Hematopoietic multipotent progenitor cell (in vitro differentiated cells): ENCODE measurements around the gene TMPRSS2. TPM values are rescaled to one million over a fixed set of nuclear protein-coding genes. Genes with fewer than 3 reads are reported as not detected.
"Not testable (repeated sequence)": the region's sequence is repeated elsewhere in the genome, so short reads cannot be mapped to it uniquely, and the experiment has no call there.

ENCODE experiments used
- DNase-seq, 3 donors: peaks; one replicate each; pipeline ENCODE4 v3.0.0-alpha.2; 2011 to 2015; ENCODE audit warnings: low read depth in 2 of 3, low spot score in 2 of 3
- small RNA-seq: library from RNA; depleted of rRNA; stranded (forward); fragments of <200 nt; gene quantifications from one replicate; pipeline ENCODE3, GENCODE V24; 2012
- total RNA-seq: library from RNA; depleted of rRNA; stranded (reverse); fragments of >200 nt; gene quantifications from one replicate; pipeline ENCODE4 v1.2.3, GENCODE V29; 2012

TMPRSS2 gene
- total RNA-seq, 1 donor, result not detected

DNA sequence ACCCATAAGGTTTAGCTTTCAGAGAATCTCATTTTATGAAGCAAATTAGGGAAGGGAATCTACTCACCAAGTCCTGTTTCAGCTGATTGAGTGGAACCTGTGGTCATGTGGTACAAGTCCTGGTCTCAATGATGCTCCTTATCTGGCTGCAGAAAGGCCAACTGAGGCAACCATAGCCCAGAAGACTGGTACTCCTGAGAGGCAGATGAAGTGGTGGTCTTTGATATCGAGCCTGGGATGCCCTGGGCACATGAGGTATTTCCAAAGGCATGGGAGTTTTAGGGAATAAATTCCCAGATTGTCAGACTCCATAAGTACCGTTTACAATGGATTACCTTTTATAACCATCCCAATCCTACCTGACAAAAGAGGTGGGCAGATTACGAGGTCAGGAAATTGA, 78.7 kb downstream of the TMPRSS2 start:
- DNase-seq, result no peak

DNA sequence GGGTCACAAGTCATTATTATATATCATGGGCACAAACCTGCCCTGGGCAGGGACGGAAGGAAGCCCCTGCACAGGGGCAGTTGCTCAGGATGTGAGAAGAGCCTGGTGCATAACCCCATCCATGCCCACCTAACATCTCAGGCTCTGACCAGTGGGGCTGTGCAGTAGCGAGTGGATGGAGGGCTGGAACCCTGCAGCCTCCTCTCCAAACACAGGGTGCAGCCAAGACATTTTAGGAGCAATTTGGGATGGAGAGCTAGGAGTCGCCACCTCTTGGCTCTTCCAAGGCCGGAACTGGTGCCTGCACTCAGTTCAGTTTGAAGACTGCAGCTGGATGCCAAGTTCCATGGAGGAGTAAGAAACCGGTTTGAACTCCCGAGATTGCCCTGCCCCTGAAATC, 79.1 kb downstream of the TMPRSS2 start:
- no peak for DNase-seq

DNA sequence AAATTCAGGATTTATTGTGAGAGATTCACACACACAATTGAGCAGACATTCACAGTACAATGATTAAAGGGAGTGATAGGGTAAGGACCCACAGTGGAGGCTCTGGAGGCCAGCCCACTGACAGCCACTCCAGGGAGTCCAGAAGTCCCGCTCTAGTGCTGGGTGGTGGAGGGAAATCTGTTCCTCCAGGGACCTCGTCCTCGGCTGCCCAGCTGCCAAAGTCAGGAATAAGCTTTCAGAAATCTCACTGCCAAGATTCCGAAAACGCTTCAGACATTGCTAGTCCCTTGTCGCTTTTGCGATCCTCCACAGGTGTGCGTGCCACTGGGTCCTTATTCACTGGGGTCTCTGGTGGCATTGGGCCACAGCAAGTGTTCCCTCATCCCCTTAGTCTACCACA, 79.6 kb downstream of the TMPRSS2 start:
- no peak for DNase-seq

DNA sequence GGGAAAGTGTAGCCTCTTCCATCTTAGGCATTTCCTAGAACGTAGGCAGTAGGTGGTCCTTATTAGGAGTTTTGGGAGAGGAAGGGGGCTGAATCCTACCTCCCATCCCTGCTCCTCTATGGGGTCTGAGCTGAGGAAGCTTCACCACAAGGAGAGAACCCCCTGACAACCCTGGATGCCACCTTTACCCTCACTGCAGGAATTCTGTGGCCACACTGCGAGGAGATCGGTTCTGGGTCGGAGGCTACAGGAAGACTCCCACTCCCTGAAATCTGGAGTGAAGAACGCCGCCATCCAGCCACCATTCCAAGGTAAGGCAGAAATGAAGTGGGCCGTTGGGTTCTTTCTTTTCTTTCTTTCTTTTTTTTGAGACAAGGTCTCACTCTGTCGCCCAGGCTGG, 80.4 kb downstream of the TMPRSS2 start:
- no peak for DNase-seq

DNA sequence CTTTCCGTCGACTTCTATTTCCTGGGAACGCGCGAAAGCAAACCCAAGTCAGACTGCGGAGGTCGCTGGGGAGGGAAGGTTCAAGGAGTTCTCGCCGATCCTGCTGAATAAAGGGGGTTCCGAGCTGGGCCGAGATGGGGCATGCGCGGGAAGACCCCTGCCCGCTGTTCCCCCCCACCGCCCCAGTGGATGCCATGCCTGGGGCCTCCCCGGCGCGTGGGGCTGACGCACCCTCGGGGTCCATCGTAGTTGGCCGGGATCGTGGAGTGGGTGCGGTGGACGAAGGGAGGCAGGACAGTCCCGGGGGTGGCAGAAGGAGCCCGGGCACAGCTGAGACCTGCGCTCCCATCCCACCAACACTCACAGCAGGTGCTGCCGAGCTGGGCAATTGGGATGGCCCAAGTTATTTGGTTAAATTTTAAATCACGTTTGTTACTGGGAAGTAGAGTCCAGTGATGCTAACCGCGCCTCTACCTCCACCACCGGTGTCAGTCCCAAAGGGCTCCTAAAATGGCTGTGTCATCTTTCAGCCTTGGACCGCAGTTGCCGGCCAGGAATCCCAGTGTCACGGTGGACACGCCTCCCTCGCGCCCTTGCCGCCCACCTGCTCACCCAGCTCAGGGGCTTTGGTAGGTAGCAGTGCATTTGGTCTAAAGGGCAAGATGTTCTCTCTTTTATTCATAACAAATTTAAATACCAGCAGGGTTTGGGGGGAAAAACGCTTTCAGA, 81.1 kb downstream of the TMPRSS2 start:
- no peak for DNase-seq

DNA sequence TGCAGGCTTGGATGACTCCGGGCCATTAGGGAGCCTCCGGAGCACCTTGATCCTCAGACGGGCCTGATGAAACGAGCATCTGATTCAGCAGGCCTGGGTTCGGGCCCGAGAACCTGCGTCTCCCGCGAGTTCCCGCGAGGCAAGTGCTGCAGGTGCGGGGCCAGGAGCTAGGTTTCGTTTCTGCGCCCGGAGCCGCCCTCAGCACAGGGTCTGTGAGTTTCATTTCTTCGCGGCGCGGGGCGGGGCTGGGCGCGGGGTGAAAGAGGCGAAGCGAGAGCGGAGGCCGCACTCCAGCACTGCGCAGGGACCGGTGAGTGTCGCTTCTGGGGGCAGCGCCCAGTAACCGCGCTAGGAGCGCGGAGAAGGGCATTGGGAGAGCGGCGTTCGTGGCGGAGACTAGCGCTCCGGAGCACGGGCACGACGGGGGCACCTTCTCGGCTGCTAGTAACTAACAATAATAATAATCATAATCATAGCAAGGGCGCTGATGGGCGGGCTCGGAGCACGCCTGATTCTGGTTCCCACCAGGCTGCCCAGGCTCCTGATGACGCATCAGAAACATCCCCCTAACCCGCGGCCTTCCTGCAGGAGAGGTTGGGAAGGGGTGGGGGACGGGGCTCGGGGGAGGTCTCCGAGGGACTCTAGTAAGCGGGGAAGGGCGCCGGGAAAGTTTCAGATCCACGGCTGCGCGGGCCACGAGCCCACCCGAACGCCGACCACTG, 81.8 kb downstream of the TMPRSS2 start, which contains the start of gene MX1:
TSS of gene MX1 (plus strand) at position 286 of the 722 bp plus-strand sequence. CDS start 5,832 bp downstream, outside the sequence.
- DNase-seq, result peak; percentile 65 to 89 (median 72)

DNA sequence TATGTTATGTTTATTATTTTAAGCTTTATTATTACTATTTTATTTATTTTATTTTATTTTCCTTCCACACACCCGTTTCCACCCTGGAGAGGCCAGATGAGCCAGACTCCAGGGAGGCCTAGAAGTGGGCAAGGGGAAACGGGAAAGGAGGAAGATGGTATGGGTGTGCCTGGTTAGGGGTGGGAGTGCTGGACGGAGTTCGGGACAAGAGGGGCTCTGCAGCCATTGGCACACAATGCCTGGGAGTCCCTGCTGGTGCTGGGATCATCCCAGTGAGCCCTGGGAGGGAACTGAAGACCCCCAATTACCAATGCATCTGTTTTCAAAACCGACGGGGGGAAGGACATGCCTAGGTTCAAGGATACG, 82.4 kb downstream of the TMPRSS2 start:
- no peak for DNase-seq

DNA sequence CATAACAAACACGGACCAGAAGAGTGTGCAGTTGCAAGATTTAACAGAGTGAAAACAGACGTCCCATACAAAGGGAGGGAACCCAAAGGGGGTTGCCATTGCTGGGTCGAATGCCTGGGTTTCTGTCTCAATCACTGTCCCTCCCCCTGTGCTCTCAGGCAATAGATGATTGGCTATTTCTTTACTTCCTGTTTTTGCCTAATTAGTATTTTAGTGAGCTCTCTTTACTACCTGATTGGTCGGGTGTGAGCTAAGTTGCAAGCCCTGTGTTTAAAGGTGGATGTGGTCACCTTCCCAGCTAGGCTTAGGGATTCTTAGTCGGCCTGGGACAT, 84.7 kb downstream of the TMPRSS2 start:
- DNase-seq, result not testable (repeated sequence)

DNA sequence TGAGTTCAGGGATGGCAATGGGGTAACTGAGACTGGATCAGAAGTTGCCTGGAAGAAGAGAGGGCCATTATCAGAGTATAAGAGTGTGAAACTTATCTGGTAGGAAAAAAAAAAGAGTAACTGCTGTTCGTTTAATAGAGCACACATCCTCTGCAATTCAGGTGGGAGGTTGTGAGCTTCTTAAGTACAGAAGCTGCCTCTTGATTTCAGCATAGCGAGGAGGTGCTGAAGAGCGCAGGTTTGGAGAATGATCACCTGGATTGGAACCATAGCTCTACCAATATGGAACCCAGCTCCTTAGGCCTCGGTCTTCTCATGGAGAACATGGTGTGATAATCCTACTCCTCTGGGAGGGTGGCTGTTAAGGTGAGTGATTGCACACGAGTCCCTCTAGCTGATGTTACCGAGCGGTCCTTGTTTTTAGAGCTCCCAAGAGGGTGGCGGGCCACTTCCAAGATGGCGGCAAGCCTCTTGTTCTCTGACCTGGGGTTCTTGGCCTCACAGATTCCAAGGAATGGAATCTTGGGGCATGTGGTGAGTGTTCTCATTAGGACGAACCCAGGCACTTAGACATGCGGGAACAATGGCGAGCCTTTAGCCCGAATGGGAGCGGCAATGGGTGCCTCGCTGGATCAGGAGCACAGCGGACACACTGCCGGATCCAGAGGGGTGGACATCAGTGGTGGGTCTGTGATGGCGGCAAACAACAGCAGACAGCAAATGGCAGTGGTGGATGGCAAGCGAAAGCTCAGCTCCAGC, 85.2 kb downstream of the TMPRSS2 start:
- no peak for DNase-seq

DNA sequence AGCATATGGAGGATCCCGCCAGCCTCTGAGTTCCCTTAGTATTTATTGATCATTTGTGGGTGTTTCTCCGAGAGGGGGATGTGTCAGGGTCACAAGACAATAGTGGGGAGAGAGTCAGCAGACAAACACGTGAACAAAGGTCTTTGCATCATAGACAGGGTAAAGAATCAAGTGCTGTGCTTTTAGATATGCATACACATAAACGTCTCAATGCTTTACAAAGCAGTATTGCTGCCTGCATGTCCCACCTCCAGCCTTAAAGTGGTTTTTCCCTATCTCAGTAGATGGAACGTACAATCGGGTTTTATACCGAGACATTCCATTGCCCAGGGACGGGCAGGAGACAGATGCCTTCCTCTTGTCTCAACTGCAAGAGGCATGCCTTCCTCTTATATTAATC, 87.0 kb downstream of the TMPRSS2 start:
- not testable (repeated sequence) for DNase-seq

DNA sequence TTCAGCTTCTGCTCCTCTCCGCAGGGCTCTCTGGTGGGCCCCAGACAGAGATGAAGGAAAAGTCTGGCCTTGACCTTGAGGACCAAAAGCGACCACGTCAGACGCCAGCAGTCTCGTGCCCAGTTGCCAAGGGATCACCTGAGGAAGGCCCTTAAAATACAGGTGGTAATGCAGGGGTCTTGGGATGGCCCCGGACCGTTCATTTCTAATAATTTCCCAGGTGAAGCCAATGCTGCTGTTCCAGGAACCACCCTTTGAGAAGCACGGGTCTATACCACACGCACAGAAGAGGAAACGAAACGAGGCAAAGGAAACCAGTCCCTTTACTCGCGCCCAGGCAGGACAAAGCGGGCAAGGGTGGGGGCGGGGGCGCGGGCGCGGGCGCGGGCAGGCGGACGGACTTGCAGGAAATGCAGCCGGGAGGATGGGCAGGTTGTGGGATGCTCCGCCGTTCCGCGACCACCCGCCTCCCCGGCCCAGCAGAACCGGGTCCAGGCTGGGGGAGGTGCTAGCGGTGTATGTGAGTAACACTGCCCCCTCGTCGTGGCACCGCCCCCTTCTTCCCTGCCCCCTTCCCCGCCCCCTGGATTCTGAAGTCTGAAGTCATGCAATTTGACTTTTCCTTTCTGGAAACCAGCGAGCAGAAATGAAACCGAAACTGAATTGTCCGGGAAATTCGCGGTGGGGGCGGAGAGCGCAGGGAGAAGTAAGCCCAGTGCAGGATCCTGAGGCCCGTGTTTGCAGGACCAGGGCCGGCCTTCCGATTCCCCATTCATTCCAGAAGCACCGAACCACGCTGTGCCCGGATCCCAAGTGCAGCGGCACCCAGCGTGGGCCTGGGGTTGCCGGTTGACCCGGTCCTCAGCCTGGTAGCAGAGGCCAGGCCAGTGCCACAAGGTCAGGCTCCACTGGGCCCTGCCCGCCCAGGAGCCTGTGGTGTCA, 87.8 kb downstream of the TMPRSS2 start:
- DNase-seq, result peak in 2 of 3 donors; percentile 62 to 65

DNA sequence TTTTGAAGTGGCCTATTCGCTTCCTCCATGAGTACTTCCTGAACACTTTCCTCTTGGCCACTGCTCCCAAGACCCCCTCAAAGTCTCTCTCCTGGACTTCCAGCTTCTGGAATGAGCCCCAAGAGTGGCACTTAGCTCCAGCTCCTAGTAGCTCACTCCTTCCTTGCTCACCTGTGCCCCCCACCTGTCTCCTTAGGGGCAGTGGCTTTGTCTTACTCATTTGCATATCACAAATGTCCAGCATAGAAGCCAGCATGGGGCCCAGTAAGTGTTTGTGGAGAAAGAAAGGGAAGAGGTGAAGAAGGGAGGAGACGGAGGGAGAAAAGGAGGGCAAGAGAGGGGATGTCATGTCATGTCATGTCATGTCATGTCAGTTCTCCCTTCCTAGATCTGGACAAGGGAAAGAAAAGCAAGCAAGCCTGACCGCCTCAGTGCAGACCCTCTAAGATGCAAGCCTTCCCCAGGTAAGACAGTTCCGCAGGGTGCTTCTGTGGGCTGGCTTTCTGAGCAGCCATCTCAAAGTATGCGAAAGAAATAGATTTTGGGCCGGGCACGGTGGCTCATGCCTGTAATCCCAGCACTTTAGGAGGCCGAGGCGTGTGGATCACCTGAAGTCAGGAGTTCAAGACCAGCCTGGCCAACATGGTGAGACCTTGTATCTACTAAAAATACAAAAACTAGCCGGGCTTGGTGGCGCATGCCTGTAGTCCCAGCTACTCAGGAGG, 88.8 kb downstream of the TMPRSS2 start:
- DNase-seq, result no peak

DNA sequence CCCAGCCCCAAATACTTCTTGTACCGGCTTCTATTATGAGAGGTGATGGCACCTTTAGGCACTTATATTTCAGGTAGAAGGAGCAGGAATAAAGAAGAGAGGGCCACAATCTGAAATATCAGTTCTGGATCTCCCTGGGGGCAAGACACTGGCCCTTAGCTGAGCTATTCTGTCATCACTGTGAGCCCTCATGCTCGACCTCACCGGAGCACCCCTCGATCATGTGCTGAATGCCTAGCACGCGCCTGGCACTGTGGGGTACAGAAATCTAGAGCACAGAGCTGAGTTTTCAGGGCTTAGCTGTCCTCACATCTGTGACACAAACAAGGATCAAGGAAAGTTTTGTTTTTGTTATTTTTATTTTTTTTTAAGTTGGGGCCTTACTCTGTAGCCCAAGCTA, 89.6 kb downstream of the TMPRSS2 start:
- DNase-seq, result no peak

DNA sequence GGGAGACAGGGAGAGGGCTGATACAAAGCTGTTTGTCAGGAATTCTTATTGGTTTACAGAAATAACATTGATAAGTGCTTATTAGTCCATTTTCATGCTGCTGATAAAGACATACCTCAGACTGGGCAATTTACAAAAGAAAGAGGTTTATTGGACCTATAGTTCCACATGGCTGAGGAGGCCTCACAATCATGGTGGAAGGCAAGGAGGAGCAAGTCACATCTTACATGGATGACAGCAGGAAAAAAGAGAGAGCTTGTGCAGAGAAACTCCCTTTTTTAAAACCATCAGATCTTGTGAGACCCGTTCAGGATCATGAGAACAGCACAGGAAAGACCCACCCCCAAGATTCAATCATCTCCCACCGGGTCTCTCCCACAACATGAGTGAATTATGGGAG, 90.5 kb downstream of the TMPRSS2 start:
- not testable (repeated sequence) for DNase-seq

Small RNA genes lying within 50 kb of the gene (small RNA-seq; reads per million reads assigned to genes)
- gene RF00421, result not detected

Other genes with a start within 250 kb of the TMPRSS2 start
- under 0.01 TPM for gene FAM3B, start 191.4 kb downstream of the TMPRSS2 start, total RNA-seq
- gene MX2, start 146.1 kb downstream of the TMPRSS2 start, total RNA-seq, result 25.3 TPM
- gene MX1, start 81.9 kb downstream of the TMPRSS2 start, total RNA-seq, result 86.4 TPM